ENCODE measurements around the gene DDX1. TPM values are rescaled to one million over a fixed set of nuclear protein-coding genes. Genes with fewer than 3 reads are reported as not detected.

Gene DDX1
- total RNA-seq, 2 experiments from 2014 or later, result 42.7 to 91.8 TPM

- no peak overlapping the region for H2AFZ ChIP-seq (ENCODE audit: low read length)
- no peak for DNase-seq (ENCODE audit: low spot score)
- H4K20me1 ChIP-seq (ENCODE audit: insufficient read depth, low read length), result no peaks in the 10 kb centered on the region
- ChIA-PET POLR2A (no interaction called here), CTCF (ENCODE audit: unreplicated experiment) (no interaction called here)
- no peak overlapping the region for H3K4me2 ChIP-seq (ENCODE audit: low read length)
- TF ChIP-seq EZH2phosphoT487 (IDR thresholded peaks at IDR 0.05; ENCODE audit: borderline replicate concordance, low read depth, low read length), result no peak
- TF ChIP-seq CTCF (conservative IDR thresholded peaks at IDR 0.05; ENCODE audit: low read length), result no peak
- no peak overlapping the region for H3K27ac ChIP-seq (ENCODE audit: low read depth, low read length, poor library complexity, severe bottlenecking)
- H3K9me2 ChIP-seq (ENCODE audit: insufficient read depth, low read length), result no peaks in the 10 kb centered on the region
- H3K4me3 ChIP-seq (ENCODE audit: low read depth, low read length, poor library complexity, severe bottlenecking), result no peak overlapping the region
- no peaks in the 10 kb centered on the region for H3K4me1 ChIP-seq (ENCODE audit: insufficient read depth, low read length, poor library complexity, severe bottlenecking)
- peaks cover 100% of the 10 kb centered on the region for H3K36me3 ChIP-seq (ENCODE audit: insufficient read depth, low read length)
- no peaks in the 10 kb centered on the region for H3K79me2 ChIP-seq (ENCODE audit: insufficient read depth, low read depth, low read length)
- peaks cover 7% of the 10 kb centered on the region; the same call in 1 of the 2 replicates for H3K9me3 ChIP-seq (ENCODE audit: low read length)
- no TSS peak for BruUV-seq (replicated peaks)
- intact Hi-C loops (cut with micrococcal nuclease; ENCODE audit: unreplicated experiment), result no loop called here
Measured at GRCh38 chr2:15626126-15626525, 34.5 kb downstream of the DDX1 start.

DNA sequence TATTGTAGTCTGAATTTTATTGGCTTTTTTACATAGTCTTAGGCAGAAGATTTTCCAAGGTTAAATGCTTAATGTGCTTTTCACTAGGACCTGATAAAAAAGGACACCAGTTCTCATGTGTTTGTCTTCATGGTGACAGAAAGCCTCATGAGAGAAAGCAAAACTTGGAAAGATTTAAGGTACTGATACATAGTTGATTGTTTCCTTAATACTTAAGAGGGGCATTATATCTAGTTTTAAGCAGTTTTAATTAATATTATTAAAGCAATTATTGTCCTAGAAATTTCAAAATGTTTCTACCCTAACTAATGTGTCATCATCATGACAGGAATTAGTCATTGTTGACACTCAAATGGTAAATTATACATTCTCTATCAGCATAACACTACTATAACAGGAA lies 35.3 kb downstream of the DDX1 start:
- peaks cover 100% of the 10 kb centered on the region for H3K36me3 ChIP-seq (ENCODE audit: insufficient read depth, low read length)

More for the DNA sequence above, 35.3 kb downstream of the DDX1 start:
- no peak for TF ChIP-seq CTCF (conservative IDR thresholded peaks at IDR 0.05; ENCODE audit: low read length)
- no peak for TF ChIP-seq EZH2phosphoT487 (IDR thresholded peaks at IDR 0.05; ENCODE audit: borderline replicate concordance, low read depth, low read length)
- no TSS peak for BruUV-seq (replicated peaks)
- Histone ChIP-seq H3K79me2 (ENCODE audit: insufficient read depth, low read depth, low read length) (no peaks in the 10 kb centered on the region), H4K20me1 (ENCODE audit: insufficient read depth, low read length) (no peaks in the 10 kb centered on the region), H3K27ac (ENCODE audit: low read depth, low read length, poor library complexity, severe bottlenecking) (no peak overlapping the region), H3K9me2 (ENCODE audit: insufficient read depth, low read length) (no peaks in the 10 kb centered on the region), H3K9me3 (ENCODE audit: low read length) (peaks cover 7% of the 10 kb centered on the region; the same call in 1 of the 2 replicates), H3K4me2 (ENCODE audit: low read length) (no peak overlapping the region), H3K4me3 (ENCODE audit: low read depth, low read length, poor library complexity, severe bottlenecking) (no peak overlapping the region), H2AFZ (ENCODE audit: low read length) (no peak overlapping the region), H3K4me1 (ENCODE audit: insufficient read depth, low read length, poor library complexity, severe bottlenecking) (no peaks in the 10 kb centered on the region)
- POLR2A ChIA-PET, result no interaction called here
- CTCF ChIA-PET (ENCODE audit: unreplicated experiment), result no interaction called here
- DNase-seq (ENCODE audit: low spot score), result no peak
- intact Hi-C loops (cut with micrococcal nuclease; ENCODE audit: unreplicated experiment), result no loop called here
